NCI-H2107 treated with DMSO at 0.1 percent for 48 hours (cell line): ENCODE data around the gene GDF10.

Experiments used
- DNase-seq: peaks from one replicate; lab custom pipeline; 2025; ENCODE audit not compliant: unreplicated experiment; lab: John Stamatoyannopoulos, UW

Gene GDF10

DNA sequence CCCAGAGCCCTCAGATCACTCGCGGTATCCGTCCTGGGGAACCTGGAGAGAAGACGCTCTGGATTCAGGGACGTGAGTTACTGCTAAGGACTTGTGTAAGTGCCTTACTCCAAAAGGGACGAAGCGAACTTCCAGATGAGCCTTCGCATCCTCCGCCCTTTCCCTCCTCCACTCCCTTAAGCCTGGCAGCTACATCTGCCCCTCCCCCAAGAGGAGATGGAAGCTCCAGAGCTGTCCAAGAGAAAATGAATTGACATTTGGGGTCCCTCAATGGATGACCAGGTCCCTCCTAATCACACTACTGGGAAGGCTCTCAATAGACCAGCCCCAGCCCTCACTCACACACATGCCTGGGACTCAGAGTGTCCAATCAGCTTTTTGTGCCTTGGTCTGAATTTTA, 31.3 kb upstream of the GDF10 start:
- no peak for DNase-seq

DNA sequence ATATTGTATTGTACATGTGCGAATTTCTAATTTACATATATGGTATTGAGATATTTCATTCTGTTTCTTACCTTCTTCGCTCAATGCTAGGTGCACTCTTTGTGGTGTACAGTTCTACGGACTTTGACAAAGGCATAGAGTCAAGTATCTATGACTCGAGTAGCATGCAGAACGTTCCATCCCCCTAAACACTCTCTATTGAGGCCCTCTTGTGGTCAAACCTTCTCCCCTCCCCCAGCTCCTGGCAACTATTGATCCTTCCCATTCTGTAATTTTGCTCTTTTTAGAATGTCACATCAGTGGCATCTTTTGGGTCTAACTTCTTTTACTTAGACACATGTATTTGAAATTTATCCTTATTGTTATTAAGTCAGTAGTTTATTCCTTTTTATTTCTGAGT, 30.7 kb upstream of the GDF10 start:
- DNase-seq: no peak

DNA sequence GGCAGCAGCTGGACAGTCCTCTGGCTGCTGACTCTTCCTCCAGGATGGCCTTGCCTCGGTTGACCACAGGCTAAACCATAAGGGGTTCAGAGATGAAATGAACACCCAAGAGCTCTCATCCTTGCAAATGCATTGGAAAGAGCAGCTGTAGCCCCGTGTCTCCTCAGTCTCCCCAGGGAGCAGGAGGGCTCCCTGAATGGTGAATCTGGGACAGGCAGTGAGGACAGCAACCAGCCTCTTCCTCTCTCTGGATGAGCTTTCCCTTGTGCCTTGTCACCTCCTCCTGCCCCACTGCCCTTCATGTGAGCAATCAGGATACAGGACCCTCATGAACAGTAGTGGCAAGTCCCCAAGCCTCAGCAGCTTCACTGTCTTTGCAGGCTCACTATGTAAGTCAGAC, 23.9 kb upstream of the GDF10 start:
- no peak for DNase-seq

DNA sequence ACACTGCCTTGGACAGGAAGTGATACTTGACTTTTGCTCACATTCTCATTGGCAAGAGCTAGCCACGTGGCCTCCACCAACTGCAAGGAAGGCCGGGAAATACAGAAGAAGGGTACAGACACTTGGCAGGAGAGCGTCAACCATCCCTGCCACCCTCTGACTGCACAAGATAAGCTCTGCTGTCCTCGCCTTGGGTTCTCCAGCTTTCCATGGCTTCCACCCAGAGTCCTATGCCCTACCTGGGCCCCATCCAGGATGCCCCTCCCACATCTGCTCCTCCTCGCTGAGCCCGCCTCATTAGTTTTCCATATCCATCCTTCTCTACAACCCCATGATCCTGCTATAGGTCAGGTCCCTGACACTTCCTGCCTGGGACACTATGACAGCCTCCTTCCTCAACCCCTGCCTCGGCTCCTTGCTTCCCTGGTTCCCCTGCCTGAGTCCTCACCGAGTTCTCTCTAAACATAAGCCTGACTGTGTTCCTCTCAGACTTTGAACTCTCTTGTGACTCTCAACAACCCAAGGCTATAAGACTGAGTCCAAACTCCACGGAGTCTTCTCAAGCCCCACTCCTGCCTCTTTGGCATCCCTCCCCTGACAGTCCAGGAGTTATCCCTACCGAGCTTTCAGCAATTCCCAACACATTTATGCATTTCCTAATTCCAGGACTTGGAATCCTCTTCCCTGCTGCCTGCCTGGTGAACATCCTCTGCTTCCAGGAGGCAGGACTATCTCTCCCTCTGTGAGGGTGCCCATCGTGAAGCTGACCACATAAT, 23.2 kb upstream of the GDF10 start:
- DNase-seq: no peak

DNA sequence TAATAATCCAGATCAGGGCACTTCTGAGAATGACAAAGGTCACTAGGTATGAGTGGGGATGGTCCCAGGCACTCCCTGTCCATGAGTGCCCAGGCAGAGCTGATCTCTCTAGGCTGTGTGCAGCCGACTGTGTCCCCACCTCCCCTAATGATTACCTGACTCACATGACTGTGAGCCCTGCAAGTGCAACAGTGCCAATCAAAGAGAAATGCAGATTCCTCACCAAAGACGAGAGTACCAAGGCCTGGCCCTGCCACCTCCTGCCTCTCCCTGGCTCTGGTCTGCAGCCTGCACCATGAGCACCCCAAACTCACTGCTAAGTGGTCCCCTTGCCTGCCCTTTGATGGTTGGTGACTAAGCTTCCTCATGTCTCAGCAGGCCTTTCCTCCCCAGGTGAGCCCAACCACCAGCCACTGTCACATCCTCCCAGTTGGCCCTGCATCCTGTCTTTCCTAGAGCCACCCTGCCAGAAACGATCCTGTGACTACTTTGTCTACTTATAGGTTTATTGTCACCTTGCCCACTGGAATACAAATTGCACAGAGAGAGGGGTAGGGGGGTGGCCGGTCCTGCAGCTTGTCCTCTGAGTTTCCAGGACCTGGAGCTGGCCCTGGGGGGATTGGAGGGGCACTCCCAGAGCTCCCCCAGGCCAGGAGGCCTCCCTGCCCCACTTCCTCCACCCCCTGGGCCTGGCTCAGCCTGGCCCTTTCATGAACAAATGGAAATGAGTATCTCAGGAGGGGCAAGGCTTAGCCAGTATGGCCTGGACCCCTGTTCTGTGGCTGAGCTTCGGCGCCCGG, 22.4 kb upstream of the GDF10 start:
- DNase-seq: no peak

DNA sequence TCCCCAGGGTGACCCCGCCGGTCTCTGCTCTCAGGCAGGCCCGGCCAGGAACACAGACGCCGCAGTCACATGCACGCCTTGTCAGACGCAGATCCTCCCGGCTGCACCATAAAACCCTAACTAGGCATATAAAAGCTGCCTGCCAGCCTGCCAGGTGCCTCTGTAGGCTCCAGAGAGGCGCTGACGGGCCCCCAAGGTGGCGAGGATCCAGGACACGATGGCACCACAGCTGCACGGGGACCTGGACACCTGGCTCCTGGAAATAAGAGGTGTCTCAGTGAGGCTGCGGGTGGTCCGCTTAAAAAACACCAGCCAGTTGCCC, 21.9 kb upstream of the GDF10 start:
- no peak for DNase-seq

DNA sequence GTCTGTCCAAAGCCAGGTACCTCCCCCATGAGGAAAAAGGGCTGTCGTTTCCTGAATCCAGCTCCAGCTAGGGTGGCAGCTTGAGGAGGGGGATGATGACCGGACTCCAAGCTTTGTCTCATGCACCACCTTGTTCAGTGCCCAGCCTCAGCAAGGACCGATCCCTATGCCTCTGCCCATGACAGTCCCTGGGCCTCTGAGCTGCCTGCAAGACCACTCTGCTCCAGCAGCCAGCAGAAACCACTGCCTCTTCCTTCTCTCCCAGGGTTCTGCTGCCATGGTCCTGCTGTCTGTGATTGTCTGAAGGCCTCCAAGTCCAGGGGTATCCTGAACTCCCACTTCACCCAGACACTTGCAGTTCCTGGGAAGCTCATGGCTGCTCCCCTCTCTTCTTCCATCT, 21.3 kb upstream of the GDF10 start:
- no peak for DNase-seq

DNA sequence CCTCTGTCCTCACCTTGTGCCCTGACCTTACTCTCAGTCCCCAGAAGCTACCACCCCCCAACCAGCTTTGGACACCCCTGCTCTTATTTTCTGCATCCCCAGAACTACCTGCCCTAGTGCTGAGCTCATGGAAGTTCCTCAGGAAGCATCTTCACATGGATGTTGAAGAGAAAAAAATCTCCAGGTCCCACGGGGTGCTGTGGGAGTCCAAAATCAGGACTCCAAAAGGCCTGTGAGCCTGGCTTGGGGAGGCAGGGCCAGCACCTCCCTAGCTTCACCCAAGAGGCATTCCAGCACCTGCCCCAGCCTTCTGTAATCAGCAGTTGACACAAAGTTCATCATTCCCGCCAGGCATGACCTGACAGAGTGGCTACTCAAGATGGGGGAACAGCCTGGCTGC, 20.7 kb upstream of the GDF10 start:
- no peak for DNase-seq

DNA sequence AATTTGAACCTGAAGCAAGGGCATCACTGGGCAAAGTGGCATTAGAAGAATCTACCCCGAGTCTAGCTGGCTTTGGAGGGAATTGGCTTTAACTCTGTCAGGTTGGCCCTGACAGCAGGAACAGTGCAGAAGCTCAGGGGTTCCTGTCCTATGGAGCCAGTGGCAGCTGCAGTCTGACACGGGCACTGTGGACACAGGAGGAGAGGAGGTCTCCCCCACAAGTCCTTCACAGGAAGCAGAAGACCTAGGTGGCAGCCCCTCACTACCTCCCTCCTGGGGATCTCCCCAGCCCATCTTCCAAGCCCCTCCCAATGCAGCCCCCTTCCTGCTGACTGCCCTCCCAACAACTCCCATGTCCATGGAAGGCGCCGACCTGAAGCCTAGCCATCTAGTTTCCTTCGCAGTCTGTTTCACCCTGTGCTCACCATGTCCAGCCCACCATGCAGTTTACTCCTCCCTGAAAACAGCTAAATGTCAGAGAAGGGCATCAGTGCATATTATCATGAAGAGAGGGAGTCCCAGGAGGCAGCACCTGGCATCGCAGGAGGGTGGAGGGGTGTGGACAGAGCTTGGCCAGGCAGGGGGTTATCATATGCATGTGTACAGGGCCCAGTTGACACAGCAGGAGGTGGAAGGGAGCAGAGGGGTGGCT, 17.9 kb upstream of the GDF10 start:
- no peak for DNase-seq

DNA sequence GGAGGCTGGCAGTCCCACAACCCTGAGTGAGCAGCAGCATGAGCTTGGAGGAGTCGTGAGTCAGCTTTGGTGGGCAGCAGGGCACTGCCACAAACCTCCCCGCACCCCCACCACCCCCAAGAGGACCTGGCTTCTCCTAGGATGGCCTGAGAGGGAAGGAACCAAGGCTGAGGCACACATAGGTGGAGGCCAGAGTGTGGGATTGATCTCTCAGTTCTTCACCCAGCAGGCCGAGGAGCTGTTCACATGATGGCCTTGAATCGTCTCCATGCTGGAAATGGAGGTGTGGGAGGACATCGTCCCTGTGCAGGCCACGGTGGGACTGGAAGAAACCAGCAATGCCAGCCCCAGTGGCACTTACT, 17.4 kb upstream of the GDF10 start:
- DNase-seq: no peak

DNA sequence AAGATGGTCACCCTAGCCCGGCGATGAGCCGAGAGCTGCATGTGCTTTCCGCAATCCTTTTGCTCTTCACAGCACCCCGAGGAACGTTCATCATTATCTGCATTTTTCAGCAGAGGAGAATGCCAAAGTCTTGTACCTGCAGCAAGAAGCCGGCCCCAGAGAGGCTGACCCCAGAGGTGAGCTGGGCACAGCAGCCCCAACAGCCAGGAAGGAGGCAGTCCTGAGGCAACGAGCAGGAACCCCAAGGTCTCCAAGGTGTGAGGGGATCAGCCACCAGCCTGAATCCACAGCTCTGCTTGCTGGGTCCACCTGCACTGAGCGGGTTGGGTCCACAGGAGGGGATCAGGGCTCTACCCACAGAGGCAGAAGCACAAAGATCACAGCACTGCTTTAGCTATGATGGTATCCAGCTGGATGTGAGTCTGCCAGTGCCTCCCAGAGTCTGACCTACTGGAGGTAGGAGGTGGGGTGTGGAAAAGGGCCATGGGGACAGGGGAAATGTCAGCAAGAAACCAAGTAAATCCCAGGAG, 16.8 kb upstream of the GDF10 start:
- no peak for DNase-seq

DNA sequence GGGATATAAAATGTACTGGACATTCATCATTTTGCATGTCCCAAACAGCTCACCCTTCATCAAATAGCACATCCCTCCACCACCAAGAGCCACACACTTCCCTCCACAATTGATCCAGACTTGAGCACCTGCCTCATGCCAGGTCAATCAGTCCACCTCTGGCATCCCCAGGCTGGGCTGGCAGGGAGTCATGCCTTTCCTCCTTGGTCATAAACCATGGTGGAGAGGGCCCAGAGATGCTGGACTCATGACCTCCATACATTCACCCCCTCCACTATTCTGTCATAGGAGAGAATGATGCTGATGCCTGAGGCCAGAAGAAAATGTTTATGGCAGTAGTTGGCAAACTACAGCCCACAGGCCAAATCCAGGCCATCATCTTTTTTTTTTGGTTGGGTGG, 16.1 kb upstream of the GDF10 start:
- DNase-seq: no peak

DNA sequence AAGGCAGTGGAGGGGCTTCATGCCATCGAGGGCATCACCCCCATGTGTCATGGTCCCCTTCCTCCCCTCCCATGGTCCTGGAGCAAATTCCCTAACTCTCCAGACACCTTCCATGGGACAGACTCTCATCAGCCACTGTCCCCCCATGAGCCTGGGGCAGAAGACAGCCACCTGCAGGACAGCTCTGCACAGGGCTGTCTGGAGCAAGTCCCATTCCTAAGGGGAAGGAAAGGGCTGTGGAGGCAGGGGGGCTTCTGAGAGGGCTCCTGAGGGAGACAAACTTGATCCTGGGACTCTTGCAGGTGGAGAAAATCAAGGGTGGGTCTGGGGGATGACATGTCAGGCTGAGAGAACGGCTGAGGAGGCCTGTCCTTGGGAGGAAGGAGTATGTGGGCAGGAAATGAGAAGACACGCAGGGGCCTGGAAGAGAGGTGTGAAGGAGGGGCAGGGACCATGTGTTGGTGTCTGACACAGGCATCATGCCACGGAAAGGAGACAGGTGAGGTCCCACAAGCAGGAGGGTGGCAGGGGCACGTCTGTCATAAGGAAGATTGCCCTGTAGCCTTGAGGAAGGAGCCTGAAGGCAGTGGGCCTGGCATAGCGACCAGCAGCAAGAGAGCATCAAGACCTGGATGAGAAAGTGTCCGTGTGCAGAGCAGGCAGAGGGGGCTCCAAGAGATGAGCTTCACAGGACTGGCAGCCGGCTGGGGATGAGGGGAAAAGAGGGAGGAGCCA, 14.4 kb upstream of the GDF10 start:
- no peak for DNase-seq

DNA sequence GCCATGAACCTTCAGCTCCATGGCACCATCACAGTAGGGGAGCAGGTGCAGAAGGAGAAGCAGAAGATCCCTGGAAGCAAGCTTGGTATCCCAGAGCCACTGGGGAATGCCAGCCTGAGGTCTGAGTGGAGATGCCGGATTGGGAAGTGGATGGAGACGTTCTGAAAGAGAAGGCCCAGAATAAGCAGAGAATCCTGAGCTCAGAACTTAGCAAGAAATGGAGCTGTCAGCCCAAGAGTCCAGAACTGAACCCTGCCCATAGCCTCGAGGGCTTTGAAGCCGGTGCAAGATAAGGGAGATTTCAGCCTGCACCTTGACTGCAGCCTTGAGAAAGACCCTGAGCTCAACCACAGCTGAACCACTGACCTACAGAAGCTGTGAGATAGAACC, 13.9 kb upstream of the GDF10 start:
- no peak for DNase-seq

DNA sequence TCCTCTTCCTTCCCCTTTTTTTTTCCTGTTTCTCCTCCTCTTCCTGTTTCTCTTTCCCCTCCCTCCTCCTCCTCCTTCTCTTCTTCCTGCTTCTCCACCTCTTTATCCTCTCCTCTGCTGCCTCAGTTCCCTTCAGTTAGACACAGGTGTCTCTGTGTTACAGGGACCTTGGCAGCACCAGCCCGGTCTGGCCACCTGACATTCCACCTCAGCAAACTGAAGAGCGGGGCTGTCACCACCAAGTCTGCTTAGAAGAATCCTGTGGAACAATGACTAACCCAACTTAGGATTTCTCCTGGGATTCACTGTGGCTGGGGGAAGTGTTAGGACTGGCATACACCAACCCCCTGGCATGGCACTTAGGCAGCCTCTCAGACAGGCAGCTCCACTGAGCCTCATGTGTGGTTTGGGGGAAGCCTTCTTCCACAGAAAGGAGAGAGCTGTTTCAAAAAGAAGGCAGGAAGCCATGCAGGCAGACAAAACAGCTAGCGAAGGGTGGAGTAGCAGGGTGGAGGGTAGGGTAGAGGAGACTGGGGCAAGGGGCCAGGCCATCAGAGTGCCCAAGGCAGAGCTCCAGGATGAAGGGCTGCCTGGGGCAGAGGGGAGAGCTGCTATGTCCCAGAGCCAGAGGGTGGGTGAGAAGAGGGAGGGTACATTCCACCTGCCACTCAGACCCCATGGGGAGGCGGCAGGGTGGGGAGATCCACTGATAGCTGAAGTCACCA, 13.2 kb upstream of the GDF10 start:
- no peak for DNase-seq

DNA sequence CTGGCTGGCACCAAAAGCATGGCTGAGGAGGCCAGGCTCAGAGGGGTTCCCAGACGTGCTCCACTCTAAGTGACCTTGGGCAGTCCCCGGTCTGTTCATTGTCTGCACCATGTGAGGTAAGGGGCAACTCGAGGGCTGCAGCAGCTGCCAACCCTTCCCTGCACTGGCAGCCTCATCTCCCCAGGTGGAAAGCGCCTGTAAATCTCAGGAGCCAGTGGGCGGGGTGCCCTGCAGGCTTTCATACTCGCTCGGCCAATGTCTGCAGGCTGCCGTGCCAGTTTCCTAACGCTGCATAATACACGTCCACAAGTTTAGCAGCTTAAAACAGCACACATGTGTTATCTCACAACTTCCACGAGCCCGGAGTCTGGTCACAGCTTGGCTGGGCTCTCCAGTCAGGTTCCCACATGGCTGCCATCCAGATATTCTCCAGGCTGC, 12.6 kb upstream of the GDF10 start:
- DNase-seq: no peak

DNA sequence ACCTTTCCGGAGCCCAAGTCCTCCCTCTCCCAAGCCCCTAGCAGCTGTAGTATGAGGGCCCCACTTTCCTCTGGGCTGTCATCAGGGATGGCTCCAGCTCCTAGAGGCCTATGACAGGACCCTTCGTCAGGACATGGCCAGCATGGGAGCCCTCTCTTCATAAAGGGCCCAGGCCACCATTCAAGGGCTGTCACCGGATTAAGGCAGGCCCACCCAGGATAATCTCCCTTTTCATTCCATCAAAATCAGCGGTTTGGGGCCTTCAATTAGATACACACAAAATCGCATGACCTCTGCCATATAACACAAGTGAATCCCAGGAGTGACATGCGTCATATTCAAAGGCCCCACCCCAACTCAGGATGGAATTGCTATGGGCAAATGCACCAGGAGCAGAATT, 12.2 kb upstream of the GDF10 start:
- no peak for DNase-seq

DNA sequence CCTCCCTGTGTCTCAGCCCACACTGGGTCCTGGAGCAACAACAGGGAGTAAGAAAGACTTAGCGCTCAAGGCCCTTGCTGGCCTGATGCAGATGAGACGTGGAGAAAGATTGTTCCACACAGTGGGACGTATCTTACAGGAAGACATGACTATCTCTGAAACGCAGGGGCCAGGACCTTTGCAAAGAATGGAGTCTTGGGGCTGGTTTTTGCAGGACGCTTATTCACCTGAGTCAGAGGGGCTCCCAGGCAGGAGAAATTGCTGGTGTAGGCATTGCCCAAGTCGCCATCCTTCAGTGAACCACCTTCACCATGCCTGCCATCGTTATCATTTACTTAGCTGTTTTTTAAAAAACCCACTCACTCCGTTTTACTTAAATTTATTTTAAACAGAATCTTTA, 11.8 kb upstream of the GDF10 start:
- DNase-seq: no peak

DNA sequence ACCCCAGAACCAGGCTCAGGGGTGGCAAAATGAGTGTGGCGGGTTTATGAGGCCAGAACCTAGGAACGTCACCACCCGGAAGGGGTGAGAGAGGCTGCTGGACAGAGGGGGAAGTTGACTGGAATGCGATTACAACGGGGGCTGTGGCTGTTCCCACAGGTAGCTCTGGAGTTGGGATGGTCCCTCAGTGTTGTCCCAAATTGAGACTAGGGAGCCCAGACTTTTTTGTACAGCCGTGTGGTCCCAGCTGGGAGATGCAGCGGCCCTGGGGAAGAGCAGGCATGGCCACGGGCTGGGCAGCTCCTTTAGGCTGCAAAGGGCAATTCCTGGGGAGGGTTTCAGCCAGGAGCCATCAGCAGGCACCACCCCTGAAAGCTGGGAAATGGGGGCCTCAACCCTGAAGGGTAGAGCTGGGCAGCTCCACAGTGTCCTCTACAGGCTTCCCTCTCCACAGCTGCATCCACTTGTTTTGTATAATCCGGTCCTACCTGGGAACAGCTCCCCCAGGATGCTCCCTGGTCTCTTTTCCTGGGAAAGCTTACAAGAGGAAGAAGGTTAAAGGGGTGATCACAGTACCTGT, 11.0 kb upstream of the GDF10 start:
- DNase-seq: no peak

DNA sequence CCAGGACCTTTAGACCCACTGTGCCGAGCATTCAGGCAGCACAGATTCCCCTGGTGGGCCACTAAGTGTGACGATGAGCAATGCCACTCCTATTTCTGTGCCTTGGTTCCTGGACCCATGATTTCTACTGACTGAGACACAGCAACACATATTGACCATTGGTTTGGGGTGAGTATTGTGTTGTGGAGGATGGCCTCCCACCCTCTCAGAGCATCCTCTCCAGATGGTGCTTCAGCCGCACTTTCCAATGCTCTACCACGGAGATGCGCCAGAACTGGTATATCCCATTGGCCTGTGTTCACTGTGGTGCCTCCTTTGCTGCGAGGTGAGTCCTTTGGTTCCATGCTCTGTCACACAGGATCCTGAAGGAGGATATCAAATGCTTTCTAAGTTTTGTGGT, 10.1 kb upstream of the GDF10 start:
- no peak for DNase-seq
